ENCODE results near the gene ZBTB8A. TPM values are rescaled to one million over a fixed set of nuclear protein-coding genes. Genes with fewer than 3 reads are reported as not detected.
A peak's percentile ranks its signal among the peaks of the same experiment; 100 is the strongest.

Gene ZBTB8A
- total RNA-seq, 1 donor from 2014 or later, result 10.4 TPM

DNA sequence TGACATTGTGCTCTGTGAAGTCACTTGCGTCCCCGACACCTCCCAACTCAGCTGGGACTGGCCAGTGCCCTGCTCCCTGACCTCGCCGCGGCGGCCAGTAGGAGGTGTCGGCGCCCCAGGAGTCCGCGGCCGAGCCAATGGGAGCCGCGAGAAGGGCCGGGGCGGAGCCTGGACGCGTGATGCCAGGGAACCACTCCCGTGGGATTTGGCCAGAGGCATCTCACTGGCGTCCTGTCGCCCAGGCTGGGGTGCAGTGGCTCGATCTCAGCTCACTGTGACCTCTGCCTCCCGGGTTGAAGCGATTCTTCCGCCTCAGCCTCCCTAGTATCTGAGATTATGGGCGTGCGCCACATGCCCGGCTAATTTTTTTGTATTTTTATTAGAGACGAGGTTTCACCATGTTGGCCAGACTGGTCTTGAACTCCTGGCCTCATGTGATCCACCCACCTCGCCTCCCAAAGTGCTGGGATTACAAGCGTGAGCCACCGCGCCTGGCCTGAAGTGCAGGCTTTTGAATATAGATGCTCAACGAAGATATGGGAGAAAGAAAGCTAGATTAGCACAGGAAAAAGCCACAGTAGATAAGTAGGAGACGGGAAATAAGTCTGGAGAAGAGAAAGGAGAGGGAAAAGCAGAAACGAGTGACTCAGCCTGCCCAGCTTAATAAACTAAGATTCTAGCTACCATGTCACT, 73.1 kb downstream of the ZBTB8A start:
- H3K4me1 ChIP-seq (ENCODE audit: control insufficient read depth in 3 of 3, insufficient read depth in 3 of 3, low read length in 3 of 3), result peaks cover 0 to 4% (median 2%) of the 10 kb centered on the region in 3 donors
- peak overlapping the region; percentile 69 to 89 (median 80) for H3K9ac ChIP-seq (ENCODE audit: low read depth in 1 of 3, low read length in 3 of 3)
- H3K36me3 ChIP-seq (ENCODE audit: control insufficient read depth in 3 of 3, insufficient read depth in 3 of 3, low read length in 3 of 3), result peaks cover 0 to under 1% (median 0%) of the 10 kb centered on the region in 3 donors
- H3K27ac ChIP-seq (ENCODE audit: low read depth, low read length), result peak overlapping the region; percentile 63
- peak overlapping the region; percentile 78 to 91 (median 82) for H3K4me3 ChIP-seq (ENCODE audit: low read length in 3 of 3)
- H3K9me3 ChIP-seq (ENCODE audit: control insufficient read depth in 3 of 3, low read length in 3 of 3), result no peaks in the 10 kb centered on the region
- no peaks in the 10 kb centered on the region for H3K27me3 ChIP-seq (ENCODE audit: control insufficient read depth in 3 of 3, insufficient read depth in 3 of 3, low read length in 3 of 3)

DNA sequence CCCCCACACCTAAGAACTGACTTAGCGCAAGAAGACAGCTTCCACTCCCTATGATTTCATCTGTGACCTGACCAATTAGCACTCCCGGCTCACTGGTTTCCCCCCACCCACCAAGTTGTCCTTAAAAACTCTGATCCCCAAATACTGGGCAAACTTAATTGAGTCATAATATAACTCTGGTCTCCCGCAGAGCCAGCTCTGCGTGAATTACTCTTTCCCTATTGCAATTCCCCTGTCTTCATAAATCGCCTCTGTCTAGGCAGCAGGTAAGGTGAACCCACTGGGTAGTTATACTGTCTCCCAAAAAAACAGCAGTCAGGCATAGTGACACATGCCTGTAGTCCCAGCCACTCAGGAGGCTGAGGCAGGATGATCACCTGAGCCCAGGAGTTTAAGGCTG, 74.2 kb downstream of the ZBTB8A start:
- Histone ChIP-seq H3K9ac (ENCODE audit: low read depth in 1 of 3, low read length in 3 of 3) (no peak overlapping the region), H3K4me3 (ENCODE audit: low read length in 3 of 3) (no peak overlapping the region), H3K9me3 (ENCODE audit: control insufficient read depth in 3 of 3, low read length in 3 of 3) (no peaks in the 10 kb centered on the region), H3K27ac (ENCODE audit: low read depth, low read length) (no peak overlapping the region), H3K4me1 (ENCODE audit: control insufficient read depth in 3 of 3, insufficient read depth in 3 of 3, low read length in 3 of 3) (peaks cover 0 to 4% (median 2%) of the 10 kb centered on the region in 3 donors), H3K27me3 (ENCODE audit: control insufficient read depth in 3 of 3, insufficient read depth in 3 of 3, low read length in 3 of 3) (no peaks in the 10 kb centered on the region), H3K36me3 (ENCODE audit: control insufficient read depth in 3 of 3, insufficient read depth in 3 of 3, low read length in 3 of 3) (no peaks in the 10 kb centered on the region)

DNA sequence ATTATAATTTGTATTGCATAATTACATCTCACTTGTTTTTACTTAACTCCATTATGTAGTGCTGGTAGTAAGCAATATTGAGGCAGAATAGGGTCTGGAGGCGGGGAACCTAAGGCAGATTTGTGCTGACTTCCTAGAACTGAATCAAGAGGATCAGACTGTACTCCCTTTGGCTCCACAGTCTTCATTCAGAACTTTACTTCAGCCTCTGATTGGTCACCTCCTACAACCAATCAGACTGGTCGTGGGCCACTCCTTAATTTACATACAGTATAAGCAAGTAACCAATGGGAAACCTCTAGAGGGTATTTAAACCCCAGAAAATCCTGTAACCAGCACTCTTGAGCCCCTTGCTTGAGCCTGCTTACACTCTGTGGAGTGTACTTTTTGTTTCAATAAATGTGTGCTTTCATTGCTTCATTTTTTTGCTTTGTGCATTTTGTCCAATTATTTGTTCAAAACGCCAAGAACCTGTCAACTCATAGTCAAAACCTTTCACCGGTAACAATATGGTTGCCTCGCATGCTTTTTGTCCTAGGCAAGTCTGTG, 79.5 kb downstream of the ZBTB8A start:
- Histone ChIP-seq H3K27me3 (ENCODE audit: control insufficient read depth in 3 of 3, insufficient read depth in 3 of 3, low read length in 3 of 3) (no peaks in the 10 kb centered on the region), H3K4me3 (ENCODE audit: low read length in 3 of 3) (no peak overlapping the region), H3K4me1 (ENCODE audit: control insufficient read depth in 3 of 3, insufficient read depth in 3 of 3, low read length in 3 of 3) (no peaks in the 10 kb centered on the region), H3K27ac (ENCODE audit: low read depth, low read length) (no peak overlapping the region), H3K9ac (ENCODE audit: low read depth in 1 of 3, low read length in 3 of 3) (no peak overlapping the region), H3K9me3 (ENCODE audit: control insufficient read depth in 3 of 3, low read length in 3 of 3) (no peaks in the 10 kb centered on the region), H3K36me3 (ENCODE audit: control insufficient read depth in 3 of 3, insufficient read depth in 3 of 3, low read length in 3 of 3) (no peaks in the 10 kb centered on the region)

DNA sequence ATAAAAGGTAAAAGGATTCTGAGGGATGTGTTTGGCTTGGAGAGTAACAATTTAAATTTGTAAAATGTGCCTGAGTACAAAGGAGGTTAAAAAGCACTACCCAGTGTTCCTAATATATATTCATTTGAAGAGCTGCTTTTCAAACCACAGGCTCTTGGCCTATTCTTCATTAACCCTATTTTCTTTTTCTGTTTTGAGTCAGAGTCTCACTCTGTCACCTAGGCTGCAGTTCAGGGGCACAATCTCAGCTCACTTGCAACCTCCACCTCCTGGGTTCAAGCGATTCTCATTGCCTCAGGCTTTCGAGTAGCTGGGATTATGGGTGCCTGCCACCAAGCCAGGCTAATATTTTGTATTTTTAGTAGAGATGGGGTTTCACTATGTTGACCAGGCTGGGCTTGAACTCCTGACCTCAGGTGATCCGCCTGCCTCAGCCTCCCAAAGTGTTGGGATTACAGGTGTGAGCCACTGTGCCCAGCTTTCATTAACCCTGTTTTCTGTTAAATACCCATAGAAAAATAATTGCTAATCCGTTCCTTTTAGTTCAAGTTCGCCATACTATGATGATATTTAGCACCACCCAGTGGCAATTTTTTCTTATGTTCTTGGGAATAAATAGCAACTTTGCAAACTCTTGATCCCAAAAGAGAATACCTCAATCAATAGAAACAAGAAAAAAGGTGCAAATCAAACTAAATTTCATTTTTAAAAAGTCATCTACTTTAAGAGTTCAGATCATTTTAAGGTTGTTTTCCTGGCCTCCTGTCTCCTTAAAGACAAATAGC, 80.7 kb downstream of the ZBTB8A start:
- Histone ChIP-seq H3K9me3 (ENCODE audit: control insufficient read depth in 3 of 3, low read length in 3 of 3) (no peaks in the 10 kb centered on the region), H3K27me3 (ENCODE audit: control insufficient read depth in 3 of 3, insufficient read depth in 3 of 3, low read length in 3 of 3) (no peaks in the 10 kb centered on the region), H3K27ac (ENCODE audit: low read depth, low read length) (no peak overlapping the region)

DNA sequence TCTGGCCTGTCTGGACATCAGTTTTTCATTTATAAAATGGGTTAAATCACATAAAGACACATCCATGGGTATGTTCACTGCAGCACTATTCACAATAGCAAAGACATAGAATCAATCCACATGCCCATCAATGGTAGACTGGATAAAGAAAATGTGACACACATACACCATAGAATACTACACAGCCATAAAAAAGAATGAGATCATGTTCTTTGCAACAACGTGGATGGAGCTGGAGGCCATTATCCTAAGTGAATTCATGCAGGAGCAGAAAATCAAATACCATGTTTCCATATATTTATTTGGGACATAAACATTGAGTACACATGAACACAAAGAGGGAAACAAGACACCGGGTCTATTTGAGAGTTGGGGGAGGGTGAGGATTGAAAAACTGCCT, 83.0 kb downstream of the ZBTB8A start:
- Histone ChIP-seq H3K4me3 (ENCODE audit: low read length in 3 of 3) (no peak overlapping the region), H3K9ac (ENCODE audit: low read depth in 1 of 3, low read length in 3 of 3) (no peak overlapping the region), H3K27me3 (ENCODE audit: control insufficient read depth in 3 of 3, insufficient read depth in 3 of 3, low read length in 3 of 3) (no peaks in the 10 kb centered on the region), H3K27ac (ENCODE audit: low read depth, low read length) (no peak overlapping the region), H3K4me1 (ENCODE audit: control insufficient read depth in 3 of 3, insufficient read depth in 3 of 3, low read length in 3 of 3) (no peaks in the 10 kb centered on the region), H3K9me3 (ENCODE audit: control insufficient read depth in 3 of 3, low read length in 3 of 3) (no peaks in the 10 kb centered on the region), H3K36me3 (ENCODE audit: control insufficient read depth in 3 of 3, insufficient read depth in 3 of 3, low read length in 3 of 3) (peaks cover 0 to 2% (median 0%) of the 10 kb centered on the region in 3 donors)

More for the DNA sequence above, 80.7 kb downstream of the ZBTB8A start:
- Histone ChIP-seq H3K9ac (ENCODE audit: low read depth in 1 of 3, low read length in 3 of 3) (no peak overlapping the region), H3K36me3 (ENCODE audit: control insufficient read depth in 3 of 3, insufficient read depth in 3 of 3, low read length in 3 of 3) (no peaks in the 10 kb centered on the region), H3K4me1 (ENCODE audit: control insufficient read depth in 3 of 3, insufficient read depth in 3 of 3, low read length in 3 of 3) (no peaks in the 10 kb centered on the region), H3K4me3 (ENCODE audit: low read length in 3 of 3) (no peak overlapping the region)

DNA sequence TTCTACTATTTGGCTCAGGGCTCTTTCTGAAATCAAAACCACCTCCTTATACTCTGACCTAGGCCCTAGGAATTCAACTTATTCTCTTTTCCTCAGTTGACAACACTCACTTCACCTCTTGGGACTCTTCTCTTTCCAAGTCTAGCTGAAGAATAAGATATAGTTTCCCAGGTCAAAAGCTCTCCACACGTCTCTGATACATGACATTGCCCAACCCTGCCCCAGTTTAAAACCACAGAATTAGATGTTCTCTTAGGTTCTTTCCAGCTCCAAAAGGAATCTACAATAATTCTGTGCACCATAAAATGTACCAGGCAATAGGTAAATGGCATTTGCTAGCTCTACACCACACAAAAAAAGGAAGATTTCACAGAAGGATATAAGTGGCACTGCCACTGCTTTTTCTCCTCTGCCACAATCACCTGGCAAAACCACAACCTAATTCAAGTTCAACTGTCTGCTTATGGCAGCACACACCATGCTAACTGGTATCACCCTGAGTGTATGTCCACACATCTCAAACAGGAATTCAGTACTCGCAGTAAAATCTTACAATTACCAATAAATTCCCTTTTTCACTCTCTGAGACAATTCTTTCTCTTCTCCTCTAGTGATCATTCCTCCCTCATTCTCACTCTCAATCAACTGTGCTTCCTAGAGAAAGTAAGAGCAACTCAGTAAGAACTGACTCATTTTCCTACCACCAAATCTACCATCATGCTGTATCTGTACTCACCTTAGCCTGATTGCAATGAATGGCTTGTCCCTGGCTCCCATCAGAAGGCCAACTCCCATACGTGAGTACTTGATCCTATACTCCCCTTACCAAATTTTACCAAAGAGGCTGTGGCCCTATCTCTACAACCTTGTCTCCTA, 83.8 kb downstream of the ZBTB8A start:
- no peak overlapping the region for H3K4me3 ChIP-seq (ENCODE audit: low read length in 3 of 3)
- no peaks in the 10 kb centered on the region for H3K27me3 ChIP-seq (ENCODE audit: control insufficient read depth in 3 of 3, insufficient read depth in 3 of 3, low read length in 3 of 3)
- peaks cover 4 to 5% (median 5%) of the 10 kb centered on the region in 3 donors for H3K36me3 ChIP-seq (ENCODE audit: control insufficient read depth in 3 of 3, insufficient read depth in 3 of 3, low read length in 3 of 3)
- H3K27ac ChIP-seq (ENCODE audit: low read depth, low read length), result no peak overlapping the region
- H3K4me1 ChIP-seq (ENCODE audit: control insufficient read depth in 3 of 3, insufficient read depth in 3 of 3, low read length in 3 of 3), result no peaks in the 10 kb centered on the region
- H3K9ac ChIP-seq (ENCODE audit: low read depth in 1 of 3, low read length in 3 of 3), result no peak overlapping the region
- H3K9me3 ChIP-seq (ENCODE audit: control insufficient read depth in 3 of 3, low read length in 3 of 3), result no peaks in the 10 kb centered on the region

DNA sequence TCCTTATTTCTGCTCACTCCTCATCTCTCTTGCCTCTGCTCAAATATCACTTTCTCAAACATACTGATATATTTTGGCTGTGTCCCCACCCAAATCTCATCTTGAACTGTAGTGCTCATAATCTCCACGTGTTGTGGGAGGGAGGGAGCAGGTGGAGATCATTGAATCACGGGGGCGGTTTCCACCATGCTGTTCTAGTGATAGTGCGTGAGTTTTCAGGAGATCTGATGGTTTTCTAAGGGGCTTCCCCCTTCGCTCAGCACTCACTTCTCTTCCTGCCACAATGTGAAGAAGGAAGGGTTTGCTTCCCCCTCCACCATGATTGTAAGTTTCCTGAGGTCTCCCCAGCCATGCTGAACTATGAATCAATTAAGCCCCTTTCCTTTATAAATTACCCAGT, 84.5 kb downstream of the ZBTB8A start:
- Histone ChIP-seq H3K4me3 (ENCODE audit: low read length in 3 of 3) (no peak overlapping the region), H3K9ac (ENCODE audit: low read depth in 1 of 3, low read length in 3 of 3) (no peak overlapping the region), H3K9me3 (ENCODE audit: control insufficient read depth in 3 of 3, low read length in 3 of 3) (no peaks in the 10 kb centered on the region), H3K36me3 (ENCODE audit: control insufficient read depth in 3 of 3, insufficient read depth in 3 of 3, low read length in 3 of 3) (peaks cover 4 to 7% (median 5%) of the 10 kb centered on the region in 3 donors), H3K27me3 (ENCODE audit: control insufficient read depth in 3 of 3, insufficient read depth in 3 of 3, low read length in 3 of 3) (no peaks in the 10 kb centered on the region), H3K27ac (ENCODE audit: low read depth, low read length) (no peak overlapping the region), H3K4me1 (ENCODE audit: control insufficient read depth in 3 of 3, insufficient read depth in 3 of 3, low read length in 3 of 3) (no peaks in the 10 kb centered on the region)

DNA sequence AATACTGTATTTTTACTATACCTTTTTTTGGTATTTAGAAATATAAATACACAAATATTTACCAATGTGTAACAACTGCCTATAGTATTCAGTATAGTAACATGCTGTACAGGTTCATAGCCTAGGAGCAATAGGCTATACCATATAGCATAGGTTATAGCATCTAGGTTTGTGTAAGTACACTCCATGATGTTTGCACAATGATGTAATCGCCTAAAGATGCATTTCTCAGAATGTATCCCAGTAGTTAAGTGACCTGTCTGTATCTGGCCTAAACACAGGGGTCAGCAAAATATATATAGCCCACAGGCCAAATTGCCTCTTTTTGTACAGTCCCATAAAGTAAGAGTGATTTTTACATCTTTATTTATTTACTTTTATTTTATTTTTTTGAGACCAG, 86.9 kb downstream of the ZBTB8A start:
- Histone ChIP-seq H3K4me3 (ENCODE audit: low read length in 3 of 3) (no peak overlapping the region), H3K27ac (ENCODE audit: low read depth, low read length) (no peak overlapping the region), H3K9me3 (ENCODE audit: control insufficient read depth in 3 of 3, low read length in 3 of 3) (no peaks in the 10 kb centered on the region), H3K9ac (ENCODE audit: low read depth in 1 of 3, low read length in 3 of 3) (no peak overlapping the region), H3K4me1 (ENCODE audit: control insufficient read depth in 3 of 3, insufficient read depth in 3 of 3, low read length in 3 of 3) (no peaks in the 10 kb centered on the region), H3K36me3 (ENCODE audit: control insufficient read depth in 3 of 3, insufficient read depth in 3 of 3, low read length in 3 of 3) (peaks cover 4 to 7% (median 5%) of the 10 kb centered on the region in 3 donors), H3K27me3 (ENCODE audit: control insufficient read depth in 3 of 3, insufficient read depth in 3 of 3, low read length in 3 of 3) (no peaks in the 10 kb centered on the region)

DNA sequence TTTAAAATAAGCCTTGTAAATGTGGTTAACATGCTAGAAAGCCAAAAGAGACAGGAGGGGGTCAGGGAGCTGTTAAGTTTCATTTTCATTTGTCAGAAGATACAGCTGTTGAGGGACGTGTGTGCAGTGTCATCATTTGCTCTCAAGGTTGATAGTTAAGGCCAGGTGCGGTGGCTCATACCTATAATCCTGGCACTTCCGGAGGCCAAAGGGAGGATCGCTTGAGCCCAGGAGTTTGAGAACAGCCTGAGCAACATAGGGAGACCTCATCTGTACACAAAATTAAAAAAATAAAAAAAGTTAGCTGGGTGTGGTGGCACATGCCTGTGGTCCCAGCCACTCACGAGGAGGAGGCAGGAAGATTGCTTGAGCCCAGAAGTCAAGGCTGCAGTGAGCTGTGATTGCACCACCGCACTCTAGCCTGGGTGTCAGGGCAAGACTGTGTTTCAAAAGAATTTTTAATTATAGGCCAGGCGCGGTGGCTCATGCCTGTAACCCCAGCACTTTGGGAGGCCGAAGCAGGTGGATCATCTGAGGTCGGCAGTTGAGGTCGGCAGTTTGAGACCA, 88.5 kb downstream of the ZBTB8A start:
- Histone ChIP-seq H3K27me3 (ENCODE audit: control insufficient read depth in 3 of 3, insufficient read depth in 3 of 3, low read length in 3 of 3) (no peaks in the 10 kb centered on the region), H3K9ac (ENCODE audit: low read depth in 1 of 3, low read length in 3 of 3) (no peak overlapping the region), H3K9me3 (ENCODE audit: control insufficient read depth in 3 of 3, low read length in 3 of 3) (no peaks in the 10 kb centered on the region), H3K4me1 (ENCODE audit: control insufficient read depth in 3 of 3, insufficient read depth in 3 of 3, low read length in 3 of 3) (no peaks in the 10 kb centered on the region), H3K36me3 (ENCODE audit: control insufficient read depth in 3 of 3, insufficient read depth in 3 of 3, low read length in 3 of 3) (peaks cover 5 to 8% (median 7%) of the 10 kb centered on the region in 3 donors), H3K27ac (ENCODE audit: low read depth, low read length) (no peak overlapping the region), H3K4me3 (ENCODE audit: low read length in 3 of 3) (no peak overlapping the region)
